DND-41 (cell line): ENCODE measurements around the gene FDX1.

ENCODE experiments used
- ATAC-seq: fragments of 200-7000 bp; cut with Tn5 transposase; 3 replicates; pipeline ENCODE4 v1.9.1; 2021; ENCODE audit warnings: low read depth; ENCODE audit not compliant: insufficient read depth
- DNase-seq: peaks from one replicate; pipeline ENCODE4 v3.0.0-alpha.2; 2020
- H2AFZ ChIP-seq: 2 replicates; pipeline ENCODE4 v1.6.0; 2012; ENCODE audit warnings: low read depth, low read length
- H3K27ac ChIP-seq: 2 replicates; pipeline ENCODE4 v1.5.1; 2012; ENCODE audit warnings: low read length, inconsistent platforms
- H3K27me3 ChIP-seq: fragments of 200-600 bp; sonication (generic); 2 replicates; pipeline ENCODE4 v1.6.0; 2012; ENCODE audit warnings: low read length, mild to moderate bottlenecking, inconsistent platforms; ENCODE audit not compliant: insufficient read depth, poor library complexity
- H3K36me3 ChIP-seq: 2 replicates; pipeline ENCODE4 v1.5.1; 2012; ENCODE audit warnings: low read length, inconsistent platforms; ENCODE audit not compliant: insufficient read depth
- H3K4me1 ChIP-seq: 2 replicates; pipeline ENCODE4 v1.5.1; 2012; ENCODE audit warnings: mild to moderate bottlenecking, low read length; ENCODE audit not compliant: insufficient read depth
- H3K4me2 ChIP-seq: 2 replicates; pipeline ENCODE4 v1.6.0; 2012; ENCODE audit warnings: mild to moderate bottlenecking, moderate library complexity, low read length, inconsistent platforms; ENCODE audit not compliant: insufficient read depth
- H3K4me3 ChIP-seq, 2 experiments: fragments of 200-600 bp in 1 of 2; shearing (Covaris generic) in 1 of 2; 2 replicates each; pipeline ENCODE4 v1.5.1; 2012 to 2016; ENCODE audit warnings: inconsistent platforms in 2 of 2, low read length in 2 of 2, mild to moderate bottlenecking in 2 of 2, low read depth in 1 of 2, moderate library complexity in 1 of 2
- H3K79me2 ChIP-seq: 2 replicates; pipeline ENCODE4 v1.6.0; 2012; ENCODE audit warnings: low read length, inconsistent platforms; ENCODE audit not compliant: insufficient read depth
- H3K9ac ChIP-seq: 2 replicates; pipeline ENCODE4 v1.6.0; 2012; ENCODE audit warnings: low read depth, mild to moderate bottlenecking, inconsistent platforms, low read length, moderate library complexity
- H3K9me3 ChIP-seq: 2 replicates; pipeline ENCODE4 v1.5.1; 2012; ENCODE audit warnings: low read length, moderate library complexity, mild to moderate bottlenecking, inconsistent platforms; ENCODE audit not compliant: insufficient read depth, severe bottlenecking
- H4K20me1 ChIP-seq: 2 replicates; pipeline ENCODE4 v1.6.0; 2012; ENCODE audit warnings: low read length; ENCODE audit not compliant: insufficient read depth
- CTCF ChIP-seq: IDR thresholded peaks from 2 replicates; pipeline ENCODE4 v1.5.1; 2012; ENCODE audit warnings: borderline replicate concordance, low read length, moderate library complexity, mild to moderate bottlenecking; ENCODE audit not compliant: poor library complexity, severe bottlenecking; ENCODE audit errors: extremely low read depth
- EZH2 ChIP-seq: IDR thresholded peaks from 3 replicates; pipeline ENCODE4 v1.6.1; 2012; ENCODE audit warnings: borderline replicate concordance, low read depth, mild to moderate bottlenecking, moderate library complexity, low read length, inconsistent platforms; ENCODE audit not compliant: severe bottlenecking

Gene FDX1

DNA sequence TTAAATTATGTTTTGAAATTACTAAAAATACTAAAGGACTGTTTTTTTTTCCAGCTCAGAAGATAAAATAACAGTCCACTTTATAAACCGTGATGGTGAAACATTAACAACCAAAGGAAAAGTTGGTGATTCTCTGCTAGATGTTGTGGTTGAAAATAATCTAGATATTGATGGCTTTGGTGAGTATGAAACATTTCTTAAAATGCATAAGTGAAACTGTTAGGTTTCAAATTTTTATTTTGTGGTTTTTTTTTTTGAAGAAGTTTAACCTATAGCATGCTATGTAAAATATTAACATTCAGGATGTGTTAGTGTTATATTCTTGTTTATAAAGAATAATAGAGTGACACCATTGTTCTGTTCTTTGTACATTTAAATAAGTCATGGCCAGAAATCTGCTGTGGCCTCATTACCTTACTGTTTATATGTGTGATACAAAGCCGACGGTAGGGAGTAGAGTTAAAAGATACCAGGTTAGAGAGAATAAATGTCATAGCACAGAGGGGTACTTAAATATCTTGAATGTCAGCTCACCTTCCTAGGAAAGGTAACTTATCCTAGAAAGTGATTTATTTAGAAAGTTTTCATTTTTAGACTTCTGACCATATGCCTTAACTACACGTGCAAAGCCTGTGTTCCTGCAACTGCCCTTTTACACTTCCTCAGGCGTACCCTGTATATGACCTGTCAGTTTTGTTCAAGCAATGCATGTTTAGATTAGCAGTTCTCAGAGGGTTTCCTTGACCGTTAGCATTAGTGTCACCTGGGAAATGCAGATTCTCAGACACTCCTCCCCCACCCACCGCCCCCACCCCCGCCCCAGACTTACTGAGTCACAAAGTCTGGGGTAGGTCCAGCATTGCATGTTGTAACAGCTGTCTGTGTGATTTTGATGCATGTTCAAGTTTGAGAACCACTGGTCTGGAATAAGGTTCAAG is 6.3 kb downstream of the FDX1 start:
- Histone ChIP-seq H3K27ac (no peak overlapping the region), H3K9ac (no peak overlapping the region), H4K20me1 (peaks cover 23% of the 10 kb centered on the region; the same call in 1 of the 2 replicates), H3K79me2 (peaks cover 87% of the 10 kb centered on the region), H3K9me3 (no peaks in the 10 kb centered on the region), H3K4me3 (no peak overlapping the region), H3K4me1 (peaks cover 24% of the 10 kb centered on the region), H3K4me2 (no peak overlapping the region), H3K36me3 (peaks cover 32% of the 10 kb centered on the region), H2AFZ (no peak overlapping the region), H3K27me3 (no peaks in the 10 kb centered on the region)
- ATAC-seq (no peak), DNase-seq (no peak)
- TF ChIP-seq EZH2: no peak
- TF ChIP-seq CTCF: no peak

- no peak overlapping the region for H3K27ac ChIP-seq
- H3K9ac ChIP-seq: no peak overlapping the region
- H4K20me1 ChIP-seq: peaks cover 26% of the 10 kb centered on the region; the same call in 1 of the 2 replicates
- TF ChIP-seq EZH2: no peak
- TF ChIP-seq CTCF: no peak
- H3K27me3 ChIP-seq: no peaks in the 10 kb centered on the region
- H3K9me3 ChIP-seq: no peaks in the 10 kb centered on the region
- ATAC-seq (no peak), DNase-seq (no peak)
- peaks cover 38% of the 10 kb centered on the region for H3K36me3 ChIP-seq
- peaks cover 68% of the 10 kb centered on the region for H3K79me2 ChIP-seq
- no peak overlapping the region for H3K4me3 ChIP-seq
- H2AFZ ChIP-seq: no peak overlapping the region
- H3K4me1 ChIP-seq: peaks cover 5% of the 10 kb centered on the region; the same call in 1 of the 2 replicates
- no peak overlapping the region for H3K4me2 ChIP-seq
Observed at GRCh38 chr11:110438017-110438416, 8.3 kb downstream of the FDX1 start.

- Histone ChIP-seq H2AFZ (no peak overlapping the region), H3K9me3 (no peaks in the 10 kb centered on the region), H3K79me2 (peaks cover 24% of the 10 kb centered on the region; the same call in 1 of the 2 replicates), H3K4me1 (no peaks in the 10 kb centered on the region), H3K27ac (no peak overlapping the region), H3K27me3 (no peaks in the 10 kb centered on the region), H3K4me2 (no peak overlapping the region), H3K9ac (no peak overlapping the region), H3K4me3 (no peak overlapping the region), H3K36me3 (peaks cover 20% of the 10 kb centered on the region), H4K20me1 (peaks cover 14% of the 10 kb centered on the region; the same call in 1 of the 2 replicates)
- no peak for TF ChIP-seq CTCF
- DNase-seq (no peak), ATAC-seq (no peak)
Observed at GRCh38 chr11:110445437-110445836, 15.7 kb downstream of the FDX1 start.
